Glomerular visceral epithelial cell (primary cell): ENCODE data around the gene IL33.
A peak's percentile ranks its signal among the peaks of the same experiment; 100 is the strongest.

Experiments used
- DNase-seq: peaks from one replicate; pipeline ENCODE4 v3.0.0-alpha.2; 2016; ENCODE audit errors: extremely low spot score

IL33 gene

DNA sequence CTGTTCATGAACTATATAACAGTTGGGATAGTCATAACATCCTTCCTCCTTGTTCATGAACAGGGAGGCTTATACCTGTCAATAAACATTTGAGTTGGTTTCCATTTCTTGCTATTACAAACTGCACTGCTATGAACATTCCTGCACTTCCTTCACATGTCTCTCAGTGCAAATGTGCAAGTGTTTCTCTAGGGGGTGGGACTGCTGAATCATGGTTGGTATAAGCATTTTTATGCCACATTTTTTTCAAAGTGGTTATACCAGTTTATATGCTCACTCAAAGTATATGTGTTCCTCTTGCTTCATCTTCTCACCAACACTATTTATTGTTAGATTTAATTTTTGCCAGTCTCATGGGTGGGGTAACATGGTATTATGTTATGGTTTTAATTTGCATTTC lies 86.8 kb downstream of the IL33 start:
- DNase-seq: no peak

DNA sequence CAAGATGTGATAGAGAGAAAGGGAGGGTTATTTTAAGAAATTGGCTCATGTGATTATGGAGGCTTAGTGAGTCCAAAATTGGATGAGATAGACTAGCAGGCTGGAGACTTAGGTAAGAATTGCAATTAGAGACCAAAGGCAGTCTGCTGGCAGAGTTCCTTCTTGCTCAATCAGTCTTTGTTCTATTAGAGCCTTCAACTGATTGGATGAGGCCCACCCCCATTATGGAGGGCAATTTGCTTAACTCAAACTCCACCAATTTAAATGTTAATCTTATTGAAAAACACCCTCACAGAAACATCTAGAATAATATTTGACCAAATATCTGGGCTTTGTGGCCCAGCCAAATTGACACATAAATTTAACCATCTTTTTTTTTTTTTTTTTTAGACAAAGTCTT lies 88.6 kb downstream of the IL33 start:
- no peak for DNase-seq

DNA sequence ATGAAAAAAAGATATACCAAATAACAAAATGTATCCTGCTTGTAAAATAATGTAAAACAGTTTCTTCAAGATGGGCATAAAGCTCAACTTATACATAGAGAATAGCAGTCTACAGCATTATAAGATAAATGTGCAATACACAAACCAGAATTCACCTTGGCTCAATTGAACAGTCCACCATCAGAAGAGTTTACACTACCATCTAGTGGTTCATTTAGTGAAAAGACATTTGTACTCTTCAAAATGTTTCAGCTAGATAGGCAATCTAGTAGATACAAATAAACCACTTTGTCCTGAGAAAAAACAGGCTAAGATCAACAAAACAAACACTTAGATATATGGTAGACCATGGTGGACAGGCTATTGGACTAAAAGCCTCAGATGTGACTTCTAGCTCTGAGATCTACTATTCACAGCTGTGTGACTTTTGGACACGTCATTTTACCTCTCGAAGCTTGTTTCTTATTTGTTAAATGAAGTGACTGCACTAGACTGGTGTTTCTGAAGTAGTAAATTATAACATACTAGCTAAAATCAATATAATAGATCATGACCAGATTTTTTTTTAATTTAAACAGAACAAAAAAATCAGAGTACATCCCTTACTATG lies 90.5 kb downstream of the IL33 start:
- DNase-seq: peak; percentile 38
